IgD-negative memory B cell (primary cell): ENCODE data around the gene CXCL13. TPM values are rescaled to one million over a fixed set of nuclear protein-coding genes. Genes with fewer than 3 reads are reported as not detected.
"Not testable (repeated sequence)": the region's sequence is repeated elsewhere in the genome, so short reads cannot be mapped to it uniquely, and the experiment has no call there.

ENCODE experiments used
- H3K27ac Mint-ChIP-seq, 3 donors: one replicate each; pipeline ENCODE4 v1.8.0; 2020 to 2022; ENCODE audit warnings: mild to moderate bottlenecking in 3 of 3, mixed read lengths in 3 of 3, moderate library complexity in 1 of 3
- H3K27me3 Mint-ChIP-seq: one replicate; pipeline ENCODE4 v1.8.0; 2021; ENCODE audit warnings: mixed read lengths
- H3K36me3 Mint-ChIP-seq: one replicate; pipeline ENCODE4 v1.8.0; 2020; ENCODE audit warnings: mild to moderate bottlenecking, mixed read lengths
- H3K4me1 Mint-ChIP-seq, 3 donors: one replicate each; pipeline ENCODE4 v1.8.0; 2020 to 2022; ENCODE audit warnings: mixed read lengths in 3 of 3, mild to moderate bottlenecking in 1 of 3
- H3K4me3 Mint-ChIP-seq, 4 donors: one replicate each; pipeline ENCODE4 v1.8.0; 2020 to 2022; ENCODE audit warnings: mild to moderate bottlenecking in 4 of 4, mixed read lengths in 4 of 4, moderate library complexity in 3 of 4
- H3K9me3 Mint-ChIP-seq, 3 donors: one replicate each; pipeline ENCODE4 v1.8.0; 2020 to 2021; ENCODE audit warnings: mixed read lengths in 3 of 3, mild to moderate bottlenecking in 1 of 3
- polyA plus RNA-seq: library from polyadenylated mRNA; unstranded; fragments of 300-500 nt; fragmentation: Illumina TruSeq; gene quantifications from one replicate; pipeline ENCODE4 v1.2.3, GENCODE V29; 2021

The CXCL13 gene, protein sequence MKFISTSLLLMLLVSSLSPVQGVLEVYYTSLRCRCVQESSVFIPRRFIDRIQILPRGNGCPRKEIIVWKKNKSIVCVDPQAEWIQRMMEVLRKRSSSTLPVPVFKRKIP
- 0.25 TPM for polyA plus RNA-seq

- no peak within 1 kb of the TSS for H3K4me3 Mint-ChIP-seq
- H3K4me1 Mint-ChIP-seq = no peaks in the 10 kb centered on the region
- no peaks in the 10 kb centered on the region for H3K9me3 Mint-ChIP-seq
- peak within 1 kb of the TSS in 1 of 3 donors; percentile 9 for H3K27ac Mint-ChIP-seq
- H3K27me3 Mint-ChIP-seq = no peaks in the 10 kb centered on the region
- peaks cover 2% of the 10 kb centered on the region for H3K36me3 Mint-ChIP-seq
These were observed at the start of gene CXCL13 for GRCh38 chr4:77605210-77605902. CXCL13 (plus strand) TSS chr4:77605820; CDS start chr4:77605866, 46 bp downstream.

- Mint-ChIP-seq H3K4me1 (no peaks in the 10 kb centered on the region), H3K9me3 (peaks cover 0 to 6% (median 0%) of the 10 kb centered on the region in 3 donors), H3K27me3 (peaks cover 2% of the 10 kb centered on the region), H3K36me3 (no peaks in the 10 kb centered on the region), H3K27ac (peak overlapping the region in 1 of 3 donors; percentile 44), H3K4me3 (no peak overlapping the region)
These were observed 45.5 kb upstream of the CXCL13 start for GRCh38 chr4:77560170-77560569.

DNA sequence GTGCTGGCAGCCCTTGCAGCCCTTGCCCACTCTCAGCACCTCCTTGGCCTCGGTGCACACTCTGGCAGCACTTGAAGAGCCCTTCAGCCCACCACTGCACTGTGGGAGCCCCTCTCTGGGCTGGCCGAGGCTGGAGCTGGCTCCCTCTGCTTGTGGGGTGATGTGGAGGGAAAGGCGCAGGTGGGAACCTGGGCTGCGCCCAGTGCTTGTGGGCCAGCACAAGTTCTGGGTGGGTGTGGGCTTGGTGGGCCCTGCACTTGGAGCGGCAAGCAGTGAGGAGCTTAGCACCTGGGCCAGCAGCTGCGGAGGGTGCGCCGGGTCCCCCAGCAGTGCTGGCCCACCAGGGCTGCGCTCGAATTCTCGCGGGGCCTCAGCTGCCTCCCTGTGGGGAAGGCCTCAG lies 43.9 kb upstream of the CXCL13 start:
- not testable (repeated sequence) for H3K27me3 Mint-ChIP-seq, H3K9me3 Mint-ChIP-seq, H3K4me1 Mint-ChIP-seq, H3K4me3 Mint-ChIP-seq, H3K27ac Mint-ChIP-seq, H3K36me3 Mint-ChIP-seq

DNA sequence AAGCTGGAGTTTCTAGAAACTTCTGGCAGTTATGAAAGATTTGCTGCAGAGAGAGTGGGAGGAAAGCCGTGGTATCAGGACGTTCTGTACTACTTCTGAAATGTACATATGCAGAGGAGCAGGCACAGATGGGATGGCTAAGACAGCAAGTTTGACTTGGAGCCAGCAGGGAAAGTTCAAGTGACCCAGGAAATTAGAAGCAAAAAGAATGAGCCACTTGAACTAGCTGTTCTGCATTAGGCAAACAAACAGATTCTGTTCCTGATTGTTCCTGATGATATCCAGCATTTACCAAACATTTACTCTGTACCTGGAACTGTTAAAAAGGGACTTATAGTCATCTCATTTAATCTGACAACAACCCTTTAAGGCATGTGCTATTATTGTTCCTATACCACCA lies 41.4 kb upstream of the CXCL13 start:
- Mint-ChIP-seq H3K36me3 (peaks cover 2% of the 10 kb centered on the region), H3K27me3 (peaks cover 3% of the 10 kb centered on the region), H3K4me3 (no peak overlapping the region), H3K9me3 (peaks cover 0 to 6% (median 4%) of the 10 kb centered on the region in 3 donors), H3K27ac (no peak overlapping the region), H3K4me1 (no peaks in the 10 kb centered on the region)

DNA sequence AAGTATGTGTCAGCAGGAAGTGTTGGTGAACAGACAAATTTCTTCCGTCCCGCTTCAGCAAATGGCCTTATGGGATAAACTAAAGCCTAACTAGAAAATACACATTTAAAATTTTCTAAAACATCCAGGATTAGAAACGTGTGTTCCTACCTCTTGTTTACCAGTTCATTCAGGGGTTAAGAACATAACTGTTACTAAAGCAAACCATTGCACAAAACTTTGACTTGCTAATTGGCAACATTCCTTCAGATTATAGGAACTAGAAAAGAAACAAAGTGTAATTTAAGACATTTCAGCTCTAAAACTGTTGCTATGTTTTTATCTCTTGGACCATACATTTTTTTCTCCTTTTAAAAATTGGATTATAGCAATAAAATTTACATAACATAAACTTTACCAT lies 39.5 kb upstream of the CXCL13 start:
- Mint-ChIP-seq H3K27ac (no peak overlapping the region), H3K4me1 (no peaks in the 10 kb centered on the region), H3K9me3 (peaks cover 2 to 6% (median 4%) of the 10 kb centered on the region in 3 donors), H3K36me3 (peaks cover 2% of the 10 kb centered on the region), H3K4me3 (no peak overlapping the region), H3K27me3 (peaks cover 1% of the 10 kb centered on the region)

- H3K4me1 Mint-ChIP-seq = no peaks in the 10 kb centered on the region
- no peak overlapping the region for H3K4me3 Mint-ChIP-seq
- peaks cover 1% of the 10 kb centered on the region for H3K27me3 Mint-ChIP-seq
- H3K27ac Mint-ChIP-seq = no peak overlapping the region
- H3K36me3 Mint-ChIP-seq = peaks cover 2% of the 10 kb centered on the region
- peaks cover 2 to 10% (median 8%) of the 10 kb centered on the region in 3 donors for H3K9me3 Mint-ChIP-seq
These were observed 38.1 kb upstream of the CXCL13 start for GRCh38 chr4:77567549-77567948.

GRCh38 chr4:77570508-77571214 lies 35.0 kb upstream of the CXCL13 start:
- not testable (repeated sequence) for H3K27ac Mint-ChIP-seq, H3K27me3 Mint-ChIP-seq, H3K4me1 Mint-ChIP-seq, H3K36me3 Mint-ChIP-seq, H3K4me3 Mint-ChIP-seq
- peaks cover 2 to 14% (median 10%) of the 10 kb centered on the region in 3 donors for H3K9me3 Mint-ChIP-seq

DNA sequence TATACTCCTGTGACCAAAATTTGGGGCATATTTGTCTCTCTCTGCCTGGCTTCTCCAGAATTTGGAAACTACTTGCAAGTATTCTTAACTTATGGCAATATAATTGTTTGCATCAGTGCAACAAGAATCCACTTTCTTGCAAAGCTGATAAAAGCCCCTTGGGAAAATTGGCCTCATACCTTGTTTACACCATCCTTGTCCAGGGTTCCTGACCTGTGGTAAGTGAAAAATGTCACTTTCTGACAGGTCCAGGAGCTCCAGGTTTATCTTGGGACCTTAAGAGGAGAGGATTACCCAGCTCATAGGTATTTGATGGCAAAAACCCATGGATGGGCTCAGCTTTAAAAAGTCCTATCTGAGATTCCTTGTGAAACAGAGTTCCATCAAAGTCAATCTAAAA lies 29.3 kb upstream of the CXCL13 start:
- peaks cover 0 to 10% (median 4%) of the 10 kb centered on the region in 3 donors for H3K9me3 Mint-ChIP-seq
- H3K4me1 Mint-ChIP-seq = no peaks in the 10 kb centered on the region
- H3K27me3 Mint-ChIP-seq = no peaks in the 10 kb centered on the region
- no peak overlapping the region for H3K4me3 Mint-ChIP-seq
- H3K36me3 Mint-ChIP-seq = no peaks in the 10 kb centered on the region
- no peak overlapping the region for H3K27ac Mint-ChIP-seq

- no peaks in the 10 kb centered on the region for H3K4me1 Mint-ChIP-seq
- peaks cover 4% of the 10 kb centered on the region for H3K27me3 Mint-ChIP-seq
- peaks cover 0 to 2% (median 0%) of the 10 kb centered on the region in 3 donors for H3K9me3 Mint-ChIP-seq
- H3K4me3 Mint-ChIP-seq = no peak overlapping the region
- H3K36me3 Mint-ChIP-seq = no peaks in the 10 kb centered on the region
- H3K27ac Mint-ChIP-seq = no peak overlapping the region
These were observed 27.5 kb upstream of the CXCL13 start for GRCh38 chr4:77578145-77578544.

DNA sequence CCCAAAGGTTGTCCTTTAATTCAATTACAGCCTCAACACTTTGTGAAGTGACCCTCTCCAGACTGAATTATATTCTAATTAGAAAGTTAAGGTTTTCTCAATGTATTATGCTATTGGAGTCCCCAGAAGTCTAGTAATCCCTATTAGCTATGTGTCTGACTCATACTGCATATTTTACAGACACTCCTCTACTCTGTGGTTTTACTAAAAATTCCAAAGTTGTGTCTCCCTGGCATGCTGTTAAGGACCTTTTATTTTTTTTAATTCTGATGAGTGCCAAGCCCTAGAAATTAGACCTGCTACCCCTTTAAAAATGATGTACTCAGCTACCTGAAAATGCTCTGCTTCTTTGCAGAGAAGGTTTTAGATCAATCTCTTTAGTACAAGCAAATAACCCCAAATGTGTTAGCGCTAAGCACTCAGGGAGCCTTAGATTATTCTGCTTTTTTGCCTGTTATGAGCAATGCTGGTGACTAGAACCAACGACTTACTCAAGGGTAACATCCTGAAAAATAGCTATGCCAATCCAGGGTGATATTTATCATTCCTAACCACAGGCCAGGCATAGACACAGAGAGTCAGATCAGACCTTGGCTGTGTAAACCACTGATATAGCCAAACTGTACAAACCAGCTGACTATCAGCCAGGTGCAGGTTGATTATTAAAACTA lies 26.1 kb upstream of the CXCL13 start:
- Mint-ChIP-seq H3K4me1 (no peaks in the 10 kb centered on the region), H3K27me3 (peaks cover 7% of the 10 kb centered on the region), H3K36me3 (no peaks in the 10 kb centered on the region), H3K9me3 (peaks cover 0 to 2% (median 0%) of the 10 kb centered on the region in 3 donors), H3K4me3 (no peak overlapping the region), H3K27ac (no peak overlapping the region)

GRCh38 chr4:77581724-77582123 lies 23.9 kb upstream of the CXCL13 start:
- peaks cover 10% of the 10 kb centered on the region for H3K27me3 Mint-ChIP-seq
- peak overlapping the region in 1 of 3 donors; percentile 31 for H3K27ac Mint-ChIP-seq
- no peak overlapping the region for H3K4me3 Mint-ChIP-seq
- H3K4me1 Mint-ChIP-seq = peaks cover 3 to 6% (median 5%) of the 10 kb centered on the region in 3 donors
- H3K9me3 Mint-ChIP-seq = peaks cover 0 to 2% (median 0%) of the 10 kb centered on the region in 3 donors
- H3K36me3 Mint-ChIP-seq = no peaks in the 10 kb centered on the region

DNA sequence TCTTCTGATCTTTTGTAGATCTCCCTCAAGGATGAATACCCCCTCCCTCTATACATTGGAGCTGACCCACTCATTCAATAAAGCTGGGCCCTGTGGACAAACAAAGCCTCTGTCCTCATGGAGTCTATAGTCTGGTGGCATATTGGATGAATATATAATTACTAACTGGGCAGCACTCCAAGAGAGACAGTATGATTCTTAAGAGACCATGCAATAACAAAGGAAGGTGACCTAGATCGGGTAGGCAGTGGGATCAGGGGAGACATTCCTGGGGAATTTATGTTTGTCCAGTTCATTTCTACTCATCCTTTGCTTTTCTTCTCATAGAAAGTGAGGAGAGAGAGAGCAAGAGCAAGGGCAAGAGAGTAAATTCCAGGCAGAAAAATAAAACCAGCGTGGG lies 23.5 kb upstream of the CXCL13 start:
- H3K9me3 Mint-ChIP-seq = peaks cover 0 to 2% (median 0%) of the 10 kb centered on the region in 3 donors

DNA sequence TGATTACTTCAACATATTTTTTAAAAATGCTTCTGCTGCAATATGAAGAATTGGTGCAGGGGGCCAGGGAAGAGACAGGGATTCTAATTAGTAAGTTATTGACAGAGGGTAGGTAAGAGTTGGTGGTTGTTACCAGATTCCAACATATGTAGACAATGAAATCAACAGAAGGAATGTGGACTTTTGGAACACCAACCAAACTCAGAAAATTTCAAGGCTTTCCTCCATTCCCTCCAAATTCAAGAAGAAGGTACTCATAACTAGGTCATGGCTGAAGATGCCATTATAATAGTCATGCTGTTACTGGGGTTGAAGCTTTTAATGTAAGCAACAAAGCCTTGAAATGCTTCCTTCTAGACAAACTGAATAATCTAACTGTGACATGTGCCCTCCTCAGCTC lies 22.9 kb upstream of the CXCL13 start:
- Mint-ChIP-seq H3K9me3 (peaks cover 0 to 2% (median 0%) of the 10 kb centered on the region in 3 donors), H3K4me3 (no peak overlapping the region), H3K4me1 (peaks cover 11 to 15% (median 14%) of the 10 kb centered on the region in 3 donors), H3K27me3 (peaks cover 10% of the 10 kb centered on the region), H3K27ac (no peak overlapping the region), H3K36me3 (no peaks in the 10 kb centered on the region)

More for the DNA sequence above, 23.5 kb upstream of the CXCL13 start:
- Mint-ChIP-seq H3K4me1 (peaks cover 7 to 11% (median 10%) of the 10 kb centered on the region in 3 donors), H3K4me3 (no peak overlapping the region), H3K27me3 (peaks cover 10% of the 10 kb centered on the region), H3K36me3 (no peaks in the 10 kb centered on the region), H3K27ac (no peak overlapping the region)

- Mint-ChIP-seq H3K27ac (peak overlapping the region in 1 of 3 donors; percentile 60), H3K36me3 (peaks cover 1% of the 10 kb centered on the region), H3K4me3 (peak overlapping the region in 2 of 4 donors; percentile 40 to 56), H3K4me1 (peaks cover 12 to 19% (median 15%) of the 10 kb centered on the region in 3 donors), H3K27me3 (peaks cover 7% of the 10 kb centered on the region), H3K9me3 (peaks cover 0 to 2% (median 0%) of the 10 kb centered on the region in 3 donors)
These were observed 18.7 kb upstream of the CXCL13 start for GRCh38 chr4:77586951-77587383.

DNA sequence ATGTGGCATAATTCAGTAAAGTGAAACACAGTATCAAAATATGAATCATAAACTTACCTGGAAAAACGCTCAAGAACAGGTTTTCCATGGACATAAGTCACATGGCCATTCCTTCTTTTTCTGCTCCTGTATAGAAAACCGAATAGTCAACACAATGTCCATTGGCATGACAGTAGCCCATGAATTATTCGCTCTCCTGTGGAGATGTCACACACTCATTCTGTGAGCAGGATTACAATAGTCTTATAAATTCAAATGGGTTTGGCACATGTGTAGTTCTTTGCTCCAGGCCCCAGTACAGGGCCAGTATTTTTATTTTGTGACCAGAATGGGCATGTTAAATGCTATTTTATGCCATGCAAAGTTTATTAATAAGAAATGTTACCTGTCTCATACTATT lies 15.1 kb upstream of the CXCL13 start:
- Mint-ChIP-seq H3K27me3 (peaks cover 7% of the 10 kb centered on the region), H3K9me3 (no peaks in the 10 kb centered on the region), H3K4me3 (no peak overlapping the region), H3K4me1 (peaks cover 15 to 24% (median 23%) of the 10 kb centered on the region in 3 donors), H3K27ac (no peak overlapping the region), H3K36me3 (peaks cover 1% of the 10 kb centered on the region)
